Measurements from ENCODE around the gene ENTPD7. TPM values are rescaled to one million over a fixed set of nuclear protein-coding genes. Genes with fewer than 3 reads are reported as not detected.

ENTPD7 gene
- total and polyA plus RNA-seq, 9 of the 15 experiments (the other 6 are each of a cell fraction or from before 2014, with no cell fraction given), result 1.4 to 13.9 (median 8.5) TPM

GRCh38 chr10:99620711-99621453 is 38.4 kb upstream of the ENTPD7 start (continued):
- TF ChIP-seq MGA (IDR thresholded peaks at IDR 0.05) (peak; percentile 93), ETS1 (conservative IDR thresholded peaks at IDR 0.05; ENCODE audit: control insufficient read depth, low read depth, low read length) (peak; percentile 24; the same call in 1 of the 2 replicates), ZBTB12 (CRISPR knock-in tag; IDR thresholded peaks at IDR 0.05) (0 out of 2 replicates have a peak, but pooled peaks have one; percentile 2), FOXM1 (IDR thresholded peaks at IDR 0.05; ENCODE audit: low read depth) (no peak), FOXM1 (CRISPR knock-in tag; IDR thresholded peaks at IDR 0.05; ENCODE audit: low read depth) (peak; percentile 67; the same call in 1 of the 2 replicates), ARID2 (IDR thresholded peaks at IDR 0.05) (no peak), ZNF766 (CRISPR knock-in tag; conservative IDR thresholded peaks at IDR 0.05) (peak; percentile 69; the same call in 1 of the 2 replicates), YBX1 (IDR thresholded peaks at IDR 0.05) (no peak), HNRNPL (IDR thresholded peaks at IDR 0.05; ENCODE audit: low read depth, low read length) (no peak), ZNF253 (CRISPR knock-in tag; conservative IDR thresholded peaks at IDR 0.05) (no peak)
- TF ChIP-seq, protein P1, sequence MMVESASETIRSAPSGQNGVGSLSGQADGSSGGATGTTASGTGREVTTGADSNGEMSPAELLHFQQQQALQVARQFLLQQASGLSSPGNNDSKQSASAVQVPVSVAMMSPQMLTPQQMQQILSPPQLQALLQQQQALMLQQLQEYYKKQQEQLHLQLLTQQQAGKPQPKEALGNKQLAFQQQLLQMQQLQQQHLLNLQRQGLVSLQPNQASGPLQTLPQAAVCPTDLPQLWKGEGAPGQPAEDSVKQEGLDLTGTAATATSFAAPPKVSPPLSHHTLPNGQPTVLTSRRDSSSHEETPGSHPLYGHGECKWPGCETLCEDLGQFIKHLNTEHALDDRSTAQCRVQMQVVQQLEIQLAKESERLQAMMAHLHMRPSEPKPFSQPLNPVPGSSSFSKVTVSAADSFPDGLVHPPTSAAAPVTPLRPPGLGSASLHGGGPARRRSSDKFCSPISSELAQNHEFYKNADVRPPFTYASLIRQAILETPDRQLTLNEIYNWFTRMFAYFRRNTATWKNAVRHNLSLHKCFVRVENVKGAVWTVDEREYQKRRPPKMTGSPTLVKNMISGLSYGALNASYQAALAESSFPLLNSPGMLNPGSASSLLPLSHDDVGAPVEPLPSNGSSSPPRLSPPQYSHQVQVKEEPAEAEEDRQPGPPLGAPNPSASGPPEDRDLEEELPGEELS (CRISPR knock-in tag; IDR thresholded peaks at IDR 0.05; ENCODE audit: borderline replicate concordance), result no peak
